Rectal smooth muscle tissue (tissue), 1 donor: Measurements from ENCODE around the gene LRRTM4.

ENCODE experiments used
- H3K27ac ChIP-seq: one replicate; pipeline ENCODE4 v1.7.0; 2013; ENCODE audit warnings: low read depth, low read length, inconsistent platforms
- H3K27me3 ChIP-seq: one replicate; pipeline ENCODE4 v1.7.0; 2013; ENCODE audit warnings: low read length; ENCODE audit not compliant: control insufficient read depth, insufficient read depth
- H3K36me3 ChIP-seq: one replicate; pipeline ENCODE4 v1.7.0; 2013; ENCODE audit warnings: low read length; ENCODE audit not compliant: control insufficient read depth, insufficient read depth
- H3K4me1 ChIP-seq: one replicate; pipeline ENCODE4 v1.7.0; 2013; ENCODE audit warnings: low read length; ENCODE audit not compliant: control insufficient read depth, insufficient read depth
- H3K4me3 ChIP-seq: one replicate; pipeline ENCODE4 v1.7.0; 2013; ENCODE audit warnings: low read length
- H3K9ac ChIP-seq: one replicate; pipeline ENCODE4 v1.7.0; 2013; ENCODE audit warnings: low read length

LRRTM4 gene

GRCh38 chr2:77521931-77522470 is at the start of gene LRRTM4:
Gene LRRTM4 (minus strand): TSS chr2:77522376.
- Histone ChIP-seq H3K4me1 (no peaks in the 10 kb centered on the region), H3K36me3 (no peaks in the 10 kb centered on the region), H3K9ac (no peak within 1 kb of the TSS), H3K27me3 (no peaks in the 10 kb centered on the region), H3K27ac (no peak within 1 kb of the TSS), H3K4me3 (no peak within 1 kb of the TSS)

DNA sequence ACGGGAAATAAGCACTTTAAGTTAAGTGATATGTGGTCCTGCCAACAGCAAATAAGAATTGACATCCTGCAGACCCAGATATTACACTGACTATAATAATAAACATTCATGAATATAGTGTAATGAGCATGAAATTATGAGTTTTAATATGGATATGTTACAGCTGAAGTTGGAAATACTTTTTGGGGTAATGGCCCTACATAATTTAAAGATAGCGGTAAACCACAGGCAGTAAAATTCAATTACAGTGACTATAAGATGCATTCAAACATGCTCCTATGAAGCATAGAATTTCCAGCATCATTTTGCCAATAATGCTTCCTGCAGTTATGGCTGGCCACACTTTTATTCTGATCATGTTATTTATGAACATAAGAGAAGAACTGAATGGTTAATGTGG is 49.4 kb upstream of the LRRTM4 start:
- no peak overlapping the region for H3K27ac ChIP-seq
- H3K4me1 ChIP-seq, result no peaks in the 10 kb centered on the region
- no peak overlapping the region for H3K9ac ChIP-seq
- no peaks in the 10 kb centered on the region for H3K27me3 ChIP-seq
- no peak overlapping the region for H3K4me3 ChIP-seq
- no peaks in the 10 kb centered on the region for H3K36me3 ChIP-seq

DNA sequence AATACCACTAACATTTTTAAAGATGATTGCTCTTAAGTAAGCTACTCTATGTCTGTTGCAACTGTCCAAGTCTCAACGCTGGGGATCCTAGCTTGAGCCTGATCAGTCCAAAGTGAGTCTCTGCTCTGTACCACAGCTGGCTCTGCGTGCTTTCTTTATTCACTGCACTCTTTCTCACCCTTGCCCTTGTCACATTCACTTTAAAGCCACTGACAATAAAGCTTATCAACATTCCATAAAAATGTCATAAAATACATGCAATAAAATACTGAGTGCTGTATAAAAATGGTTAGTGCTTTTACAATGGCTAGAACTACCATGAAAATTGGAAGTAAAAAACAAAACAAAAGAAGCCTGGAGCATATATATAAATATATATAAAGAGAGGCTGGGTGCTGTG is 45.5 kb upstream of the LRRTM4 start:
- H3K4me3 ChIP-seq, result no peak overlapping the region
- no peaks in the 10 kb centered on the region for H3K27me3 ChIP-seq
- no peaks in the 10 kb centered on the region for H3K36me3 ChIP-seq
- no peaks in the 10 kb centered on the region for H3K4me1 ChIP-seq
- no peak overlapping the region for H3K9ac ChIP-seq
- no peak overlapping the region for H3K27ac ChIP-seq

DNA sequence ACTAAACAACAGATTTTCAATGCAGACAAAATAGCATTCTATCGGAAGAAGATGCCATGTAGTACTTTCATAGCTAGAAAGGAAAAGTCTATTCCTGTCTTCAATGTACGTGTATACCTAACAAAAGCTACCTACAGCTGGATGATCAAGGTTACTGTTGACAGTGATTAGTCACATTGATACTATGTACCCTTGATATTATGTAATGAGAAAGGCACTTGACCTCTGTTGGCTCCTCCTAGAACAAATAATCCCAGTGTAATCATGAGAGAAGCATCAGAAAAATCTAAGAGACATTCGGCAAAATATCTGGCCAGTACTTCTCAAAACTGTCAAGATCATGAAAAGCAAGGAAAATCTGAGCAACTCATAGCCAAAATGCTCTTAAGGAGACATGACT is 44.4 kb upstream of the LRRTM4 start:
- Histone ChIP-seq H3K9ac (no peak overlapping the region), H3K27me3 (no peaks in the 10 kb centered on the region), H3K4me1 (no peaks in the 10 kb centered on the region), H3K36me3 (no peaks in the 10 kb centered on the region), H3K27ac (no peak overlapping the region), H3K4me3 (no peak overlapping the region)

- no peaks in the 10 kb centered on the region for H3K36me3 ChIP-seq
- H3K27me3 ChIP-seq, result no peaks in the 10 kb centered on the region
- no peak overlapping the region for H3K4me3 ChIP-seq
- H3K9ac ChIP-seq, result no peak overlapping the region
- H3K4me1 ChIP-seq, result no peaks in the 10 kb centered on the region
- H3K27ac ChIP-seq, result no peak overlapping the region
Observed at GRCh38 chr2:77566131-77566530, 44.0 kb upstream of the LRRTM4 start.

DNA sequence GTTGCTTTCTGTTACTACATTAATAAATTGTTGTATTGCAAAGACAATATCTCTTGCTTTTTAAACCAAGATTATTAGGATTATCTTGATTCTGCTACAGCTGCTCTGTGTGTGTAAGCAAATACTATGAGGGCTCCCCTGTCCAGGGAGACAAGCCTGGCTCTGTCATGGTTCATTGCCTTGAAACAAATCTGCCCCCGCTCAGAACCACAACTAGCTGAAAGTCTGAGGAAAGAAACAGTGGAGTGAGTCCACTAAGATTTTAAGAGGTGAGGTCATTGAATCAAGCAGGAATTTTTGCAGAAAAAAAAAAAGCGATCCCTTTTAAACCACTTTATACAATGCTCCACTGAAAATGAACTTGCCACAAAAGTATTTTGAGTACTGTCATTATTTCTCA is 30.8 kb upstream of the LRRTM4 start:
- no peak overlapping the region for H3K4me3 ChIP-seq
- H3K27ac ChIP-seq, result no peak overlapping the region

DNA sequence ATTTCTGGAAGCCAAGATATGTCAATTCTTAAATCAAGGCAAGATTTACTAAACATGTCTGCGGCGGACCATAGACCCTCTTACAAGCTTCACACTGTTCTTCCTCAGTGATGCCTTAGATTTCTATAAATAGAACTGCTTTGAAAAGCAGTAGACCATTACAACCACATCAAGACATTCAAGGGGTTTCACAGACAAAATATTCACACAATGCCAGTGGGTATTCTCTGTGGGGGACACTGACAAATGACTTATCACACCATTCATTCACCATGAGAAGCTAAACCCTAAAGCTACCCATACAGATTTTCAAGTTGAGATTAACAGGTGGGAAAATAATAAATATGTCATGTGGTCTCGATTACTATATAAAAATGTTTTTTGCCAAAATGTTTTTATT is 15.9 kb upstream of the LRRTM4 start:
- Histone ChIP-seq H3K36me3 (no peaks in the 10 kb centered on the region), H3K4me3 (no peak overlapping the region), H3K4me1 (no peaks in the 10 kb centered on the region), H3K9ac (no peak overlapping the region), H3K27ac (no peak overlapping the region), H3K27me3 (no peaks in the 10 kb centered on the region)

More for the DNA sequence above, 30.8 kb upstream of the LRRTM4 start:
- Histone ChIP-seq H3K4me1 (no peaks in the 10 kb centered on the region), H3K9ac (no peak overlapping the region), H3K36me3 (no peaks in the 10 kb centered on the region), H3K27me3 (no peaks in the 10 kb centered on the region)

GRCh38 chr2:77522888-77523287 is 712 bp upstream of the LRRTM4 start:
- no peak overlapping the region for H3K27ac ChIP-seq
- H3K9ac ChIP-seq, result no peak overlapping the region
- H3K4me3 ChIP-seq, result no peak overlapping the region
- H3K27me3 ChIP-seq, result no peaks in the 10 kb centered on the region
- H3K4me1 ChIP-seq, result no peaks in the 10 kb centered on the region
- no peaks in the 10 kb centered on the region for H3K36me3 ChIP-seq

DNA sequence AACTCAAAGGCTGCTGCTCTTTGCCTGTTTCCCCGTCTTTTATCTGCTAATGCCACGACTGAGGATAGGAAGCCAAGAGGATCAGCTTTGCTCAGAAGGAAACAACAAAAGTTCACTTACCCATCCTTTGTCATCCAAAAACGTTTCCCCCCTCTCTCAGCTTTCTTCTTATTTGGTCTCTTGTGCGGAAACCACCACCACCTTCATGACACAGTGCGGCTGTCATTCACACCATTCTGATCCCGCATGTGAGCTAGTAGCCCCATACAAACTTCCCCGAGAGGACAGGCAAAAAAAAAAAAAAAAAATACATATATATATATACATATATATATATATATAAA is 656 bp downstream of the LRRTM4 start:
- Histone ChIP-seq H3K27ac (no peak overlapping the region), H3K4me3 (no peak overlapping the region), H3K9ac (no peak overlapping the region), H3K36me3 (no peaks in the 10 kb centered on the region), H3K4me1 (no peaks in the 10 kb centered on the region), H3K27me3 (no peaks in the 10 kb centered on the region)

- Histone ChIP-seq H3K27me3 (no peaks in the 10 kb centered on the region), H3K4me1 (no peaks in the 10 kb centered on the region), H3K27ac (no peak overlapping the region), H3K9ac (no peak overlapping the region), H3K36me3 (no peaks in the 10 kb centered on the region), H3K4me3 (no peak overlapping the region)
Observed at GRCh38 chr2:77520641-77521547, 1.3 kb downstream of the LRRTM4 start.

GRCh38 chr2:77519888-77520506 is 2.2 kb downstream of the LRRTM4 start:
- Histone ChIP-seq H3K9ac (no peak overlapping the region), H3K36me3 (no peaks in the 10 kb centered on the region), H3K27me3 (no peaks in the 10 kb centered on the region), H3K4me3 (no peak overlapping the region), H3K27ac (no peak overlapping the region), H3K4me1 (no peaks in the 10 kb centered on the region)

- H3K27ac ChIP-seq, result no peak overlapping the region
- H3K4me3 ChIP-seq, result no peak overlapping the region
- no peak overlapping the region for H3K9ac ChIP-seq
Observed at GRCh38 chr2:77519164-77519887, 2.9 kb downstream of the LRRTM4 start.

More at GRCh38 chr2:77519164-77519887, 2.9 kb downstream of the LRRTM4 start:
- H3K27me3 ChIP-seq, result no peaks in the 10 kb centered on the region
- H3K4me1 ChIP-seq, result no peaks in the 10 kb centered on the region
- H3K36me3 ChIP-seq, result no peaks in the 10 kb centered on the region
